GM21717 (cell line): Measurements from ENCODE around the gene KDM6A.
"Not testable (repeated sequence)": the region's sequence is repeated elsewhere in the genome, so short reads cannot be mapped to it uniquely, and the experiment has no call there.

Experiments used
- ATAC-seq: cut with Tn5 transposase; IDR thresholded peaks from one replicate; pipeline ENCODE4 v1.9.1; 2021; ENCODE audit warnings: mild to moderate bottlenecking, moderate library complexity; ENCODE audit not compliant: unreplicated experiment

The KDM6A gene

DNA sequence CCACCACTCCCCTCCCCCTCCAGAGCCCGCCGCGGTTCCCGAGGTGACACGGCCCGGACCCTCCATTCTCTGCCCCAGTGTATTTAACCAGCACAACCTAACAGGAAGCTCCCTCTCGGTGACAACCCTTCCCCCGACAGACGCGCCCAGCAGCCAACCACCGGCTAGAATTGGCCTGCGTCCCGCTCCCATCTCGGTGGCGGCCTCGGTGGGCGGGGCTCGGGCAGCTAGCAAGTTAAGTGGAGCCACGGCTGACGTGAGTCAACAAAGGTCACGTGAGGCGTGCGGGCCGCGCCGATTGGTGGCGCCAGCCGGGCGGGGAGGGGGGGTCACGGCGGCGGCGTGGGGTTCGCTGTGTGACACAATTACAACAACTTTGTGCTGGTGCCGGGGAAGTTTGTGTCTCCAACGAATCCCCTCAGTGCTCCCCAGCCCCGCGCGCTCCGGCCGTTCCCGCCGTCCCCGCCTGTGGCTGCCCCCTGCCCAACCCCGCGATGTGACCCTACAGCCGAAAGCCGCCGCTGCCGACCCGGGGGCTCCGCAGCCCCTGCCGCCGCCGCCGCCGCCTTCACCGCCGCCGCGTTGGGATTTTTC, at the start of gene KDM6A:
KDM6A (plus strand) TSS at position 368 of the 594 bp plus-strand sequence. CDS start 364 bp downstream, outside the sequence.
- ATAC-seq: peak; percentile 91

- ATAC-seq: not testable (repeated sequence)
Observed at GRCh38 chrX:44823193-44823592, 49.8 kb upstream of the KDM6A start.

- ATAC-seq: no peak
Observed at GRCh38 chrX:44828008-44828605, 44.9 kb upstream of the KDM6A start.

DNA sequence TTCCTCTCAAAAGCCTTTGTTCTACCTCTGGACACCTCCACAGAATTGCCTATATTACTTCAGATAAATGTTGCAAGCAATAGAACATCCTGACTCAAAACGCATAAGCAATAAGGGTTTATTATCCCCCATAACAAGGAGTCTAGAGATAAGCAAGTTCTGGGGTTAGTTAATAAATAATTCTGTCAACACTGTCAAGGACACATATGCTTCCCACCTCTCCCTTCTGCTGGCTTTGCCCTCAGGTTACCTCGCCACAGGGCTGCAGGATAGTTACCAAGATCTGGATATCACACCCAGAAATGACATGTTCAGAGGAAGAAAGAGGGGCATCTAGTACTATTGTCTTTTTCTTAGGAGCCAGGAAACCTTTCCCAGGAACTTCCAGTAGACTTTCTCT, 43.2 kb upstream of the KDM6A start:
- ATAC-seq: no peak

- no peak for ATAC-seq
Observed at GRCh38 chrX:44842550-44843317, 30.3 kb upstream of the KDM6A start.

GRCh38 chrX:44843318-44843702, 29.7 kb upstream of the KDM6A start:
- no peak for ATAC-seq

DNA sequence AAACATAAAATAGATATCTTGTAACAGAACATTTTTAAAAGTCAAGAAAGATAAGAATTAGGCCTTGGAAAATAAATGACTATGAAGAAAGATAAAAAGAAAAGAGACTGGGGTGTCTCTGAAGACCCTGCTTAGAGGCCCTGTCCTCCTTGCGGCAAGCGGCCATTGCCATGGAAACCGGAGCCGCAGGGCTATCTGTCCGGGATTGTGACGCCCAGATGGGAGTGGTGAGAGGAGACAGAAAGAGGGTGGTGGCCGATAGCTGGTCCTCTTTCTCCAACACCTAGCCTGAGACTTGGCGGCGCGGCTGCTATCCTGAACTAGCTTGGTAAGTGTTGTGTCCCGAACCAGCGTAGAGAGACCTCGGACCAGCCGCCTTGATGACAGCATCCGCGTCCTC, 29.2 kb upstream of the KDM6A start, which contains the start of gene DUSP21:
DUSP21 (plus strand) TSS at position 269 of the 400 bp plus-strand sequence; CDS start at position 381, 112 bp downstream.
- no peak for ATAC-seq

- ATAC-seq: no peak
Observed at GRCh38 chrX:44844204-44844603, 28.8 kb upstream of the KDM6A start.

GRCh38 chrX:44850891-44851290, 22.1 kb upstream of the KDM6A start:
- not testable (repeated sequence) for ATAC-seq

- no peak for ATAC-seq
Observed at GRCh38 chrX:44871114-44871645, 1.8 kb upstream of the KDM6A start.

- peak; percentile 24 for ATAC-seq
Observed at GRCh38 chrX:44871931-44872820, 812 bp upstream of the KDM6A start.

DNA sequence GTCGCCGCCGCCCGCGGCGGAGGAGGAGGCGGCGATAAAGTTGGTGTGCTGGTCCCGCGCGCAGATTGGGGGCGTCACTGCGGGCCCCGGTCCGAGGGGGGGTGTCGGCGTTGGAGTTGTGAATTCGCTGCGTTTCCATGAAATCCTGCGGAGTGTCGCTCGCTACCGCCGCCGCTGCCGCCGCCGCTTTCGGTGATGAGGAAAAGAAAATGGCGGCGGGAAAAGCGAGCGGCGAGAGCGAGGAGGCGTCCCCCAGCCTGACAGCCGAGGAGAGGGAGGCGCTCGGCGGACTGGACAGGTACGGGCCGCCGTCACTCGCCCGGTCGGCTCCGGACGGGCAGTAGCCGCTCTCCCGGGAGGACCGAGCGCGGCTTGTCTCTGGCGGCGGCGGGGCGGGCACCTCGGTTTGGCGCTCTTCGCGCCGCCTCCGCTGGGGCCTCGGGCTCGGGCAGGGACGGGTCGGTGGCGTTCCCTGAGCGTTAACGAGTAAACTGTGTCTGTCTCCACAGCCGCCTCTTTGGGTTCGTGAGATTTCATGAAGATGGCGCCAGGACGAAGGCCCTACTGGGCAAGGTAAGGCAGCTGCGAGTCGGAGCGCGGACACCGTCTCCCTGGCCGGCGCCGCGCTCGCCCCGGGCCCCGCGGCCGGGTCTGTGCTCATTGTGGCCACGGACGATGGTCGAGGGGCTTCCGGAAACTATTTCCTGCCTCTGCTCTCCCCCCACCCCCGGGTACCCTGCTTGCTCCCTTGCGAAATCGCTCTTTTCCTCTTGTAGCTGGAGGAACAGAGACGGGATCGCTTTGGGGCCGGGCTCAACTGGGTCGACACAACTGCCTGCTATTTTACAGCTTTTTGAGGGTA, 658 bp downstream of the KDM6A start:
- peak; percentile 20 for ATAC-seq

GRCh38 chrX:44874420-44875184, 1.6 kb downstream of the KDM6A start:
- no peak for ATAC-seq

GRCh38 chrX:44875185-44875489, 2.1 kb downstream of the KDM6A start:
- no peak for ATAC-seq

DNA sequence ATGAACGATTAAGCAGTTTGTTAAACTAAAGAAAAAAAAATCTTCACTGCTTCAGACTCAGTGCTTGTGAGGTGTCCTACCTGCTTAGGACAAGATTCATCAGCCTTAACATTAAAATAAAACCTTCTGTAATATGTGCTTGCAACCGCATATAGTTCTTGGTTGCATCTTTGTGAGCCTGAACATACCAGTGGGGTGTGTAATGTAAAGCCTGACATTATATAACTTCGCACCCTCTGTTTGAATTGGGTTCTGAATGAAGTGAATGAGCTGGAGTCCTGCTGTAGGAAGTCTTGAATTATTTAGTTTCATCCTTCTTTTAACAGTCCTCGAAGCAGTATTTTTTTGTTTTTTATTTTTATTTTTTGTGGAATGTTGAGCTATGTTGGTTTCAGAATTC, 3.1 kb downstream of the KDM6A start:
- no peak for ATAC-seq

DNA sequence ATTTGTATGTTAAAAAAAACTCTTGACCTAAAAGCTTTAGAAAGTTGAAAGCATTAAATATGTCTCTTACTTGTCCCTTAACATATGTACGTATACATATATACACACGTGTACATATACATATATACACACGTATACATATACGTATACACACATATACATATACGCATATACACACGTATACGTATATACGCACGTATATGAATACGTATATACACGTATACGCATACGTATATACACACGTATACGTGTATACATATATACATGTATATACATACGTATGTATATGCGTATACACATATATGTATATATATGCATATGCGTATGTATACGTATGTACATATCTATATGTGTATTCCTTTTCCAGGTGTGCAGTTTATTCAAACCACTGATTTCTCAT, 3.8 kb downstream of the KDM6A start:
- ATAC-seq: no peak

GRCh38 chrX:44878780-44879179, 5.8 kb downstream of the KDM6A start:
- ATAC-seq: no peak

DNA sequence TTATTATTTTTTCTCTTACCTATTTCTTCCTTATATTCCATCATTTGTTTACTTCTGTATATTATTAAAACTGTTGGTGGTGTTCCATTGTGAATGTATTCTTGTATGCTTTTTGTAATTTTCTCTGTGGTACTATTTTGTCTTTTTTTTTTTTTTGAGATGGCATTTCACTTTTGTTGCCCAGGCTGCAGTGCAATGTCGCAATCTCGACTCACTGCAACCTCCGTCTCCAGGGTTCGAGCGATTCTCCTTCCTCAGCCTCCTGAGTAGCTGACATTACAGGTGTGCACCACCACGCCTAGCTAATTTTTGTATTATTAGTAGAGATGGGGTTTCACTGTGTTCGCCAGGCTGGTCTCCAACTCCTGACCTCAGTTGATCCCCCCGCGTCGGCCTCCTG, 8.6 kb downstream of the KDM6A start:
- no peak for ATAC-seq

DNA sequence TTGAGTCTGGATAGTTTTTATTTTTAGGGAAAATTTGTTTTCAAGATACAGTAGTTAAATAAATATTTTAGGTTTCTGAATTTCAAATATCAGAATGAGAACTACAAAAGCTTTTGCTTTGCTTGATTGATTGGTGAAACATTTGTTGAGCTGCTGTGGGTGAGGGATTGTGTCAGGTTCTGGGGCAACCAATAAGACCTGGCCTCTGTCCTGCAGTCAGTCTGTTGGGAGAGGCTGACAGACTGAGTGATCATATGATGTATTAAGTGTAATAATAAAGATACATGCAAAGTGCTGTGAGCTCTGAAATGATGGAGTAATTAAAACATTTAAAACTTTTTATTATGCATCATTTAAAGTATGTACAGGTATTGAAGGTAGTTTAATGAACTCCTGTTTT, 9.6 kb downstream of the KDM6A start:
- ATAC-seq: no peak
